GM21526 (cell line): ENCODE results near the gene ZNF598.
A peak's percentile ranks its signal among the peaks of the same experiment; 100 is the strongest.
"Not testable (repeated sequence)": the region's sequence is repeated elsewhere in the genome, so short reads cannot be mapped to it uniquely, and the experiment has no call there.

ENCODE experiments used
- ATAC-seq: cut with Tn5 transposase; IDR thresholded peaks from one replicate; pipeline ENCODE4 v1.9.1; 2021; ENCODE audit warnings: moderate library complexity; ENCODE audit not compliant: unreplicated experiment, low FRiP score

The ZNF598 gene

DNA sequence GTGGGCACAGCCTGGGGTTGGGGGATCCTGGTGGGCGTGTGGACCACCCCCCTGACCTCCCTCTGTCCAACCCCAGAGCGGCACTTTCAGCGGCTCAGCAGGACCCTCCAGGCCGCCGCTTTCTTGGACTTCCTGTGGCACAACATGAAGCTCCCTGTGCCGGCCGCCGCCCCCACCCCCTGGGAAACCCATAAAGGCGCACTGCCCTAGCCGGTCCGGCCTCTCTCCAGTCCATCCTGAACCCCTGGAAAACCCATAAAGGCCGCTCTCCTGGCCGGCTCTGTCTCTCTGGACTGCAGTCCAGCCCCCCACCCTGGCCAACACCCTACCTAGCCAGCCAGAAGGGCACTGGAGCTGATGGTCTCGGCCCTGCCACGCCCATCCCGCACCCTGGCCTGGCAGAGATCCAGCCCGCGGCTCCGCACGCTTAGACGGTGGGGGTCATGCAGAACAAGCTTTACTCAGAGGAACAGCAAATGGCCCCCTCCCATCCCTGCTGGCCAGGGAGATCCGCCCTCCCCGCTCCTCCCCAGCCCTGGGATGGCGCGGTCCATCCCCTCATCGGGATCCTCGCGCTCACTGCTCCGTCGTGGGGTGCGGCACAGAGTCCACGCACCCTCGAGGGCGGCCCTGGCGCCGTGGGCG is 31.0 kb downstream of the ZNF598 start:
- no peak for ATAC-seq

DNA sequence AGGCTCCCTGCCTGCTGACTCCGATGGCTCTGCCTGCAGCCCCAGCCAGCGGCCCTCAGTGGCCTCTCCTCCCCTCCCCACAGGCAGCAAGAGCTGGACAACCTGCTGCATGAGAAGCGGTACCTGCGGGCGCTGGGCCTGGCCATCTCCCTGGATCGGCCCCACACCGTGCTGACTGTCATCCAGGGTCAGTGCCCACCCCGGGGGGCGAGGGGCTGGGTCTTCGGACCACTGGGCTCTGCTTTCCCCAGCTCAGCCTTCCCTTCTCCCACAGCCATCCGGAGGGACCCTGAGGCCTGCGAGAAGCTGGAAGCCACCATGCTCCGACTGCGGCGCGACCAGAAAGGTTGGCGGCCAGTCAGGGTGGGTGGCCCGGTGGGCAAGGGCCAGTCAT is 31.7 kb downstream of the ZNF598 start:
- ATAC-seq, result no peak

DNA sequence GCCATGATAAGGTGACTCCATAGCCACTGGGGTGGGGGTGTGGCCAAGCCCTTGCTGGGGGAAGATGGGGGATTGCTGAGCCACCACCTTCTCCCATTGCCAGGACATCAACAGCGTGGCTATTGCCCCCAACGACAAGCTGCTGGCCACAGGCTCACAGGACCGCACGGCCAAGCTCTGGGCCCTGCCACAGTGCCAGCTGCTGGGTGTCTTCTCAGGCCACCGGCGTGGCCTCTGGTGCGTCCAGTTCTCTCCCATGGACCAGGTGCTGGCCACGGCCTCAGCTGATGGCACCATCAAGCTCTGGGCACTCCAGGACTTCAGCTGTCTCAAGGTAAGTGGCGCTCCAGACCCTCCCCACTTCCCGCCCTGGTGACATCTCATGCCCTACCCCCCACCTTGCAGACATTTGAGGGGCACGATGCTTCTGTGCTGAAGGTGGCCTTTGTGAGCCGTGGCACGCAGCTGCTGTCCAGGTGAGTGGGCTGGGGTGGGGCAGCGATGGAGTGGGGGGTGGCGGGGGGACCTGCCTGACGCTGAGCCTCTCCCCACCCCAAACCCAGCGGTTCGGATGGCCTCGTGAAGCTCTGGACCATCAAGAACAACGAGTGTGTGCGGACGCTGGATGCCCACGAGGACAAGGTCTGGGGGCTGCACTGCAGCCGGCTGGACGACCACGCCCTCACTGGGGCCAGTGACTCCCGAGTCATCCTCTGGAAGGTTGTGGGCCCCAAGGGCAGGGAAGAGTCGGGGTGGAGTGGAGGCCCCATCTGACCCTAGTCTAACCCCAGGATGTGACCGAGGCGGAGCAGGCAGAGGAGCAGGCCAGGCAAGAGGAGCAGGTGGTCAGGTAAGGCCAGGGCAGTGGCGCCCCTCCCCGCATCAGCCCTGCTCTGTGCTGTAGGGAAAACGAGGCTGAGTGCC is 32.4 kb downstream of the ZNF598 start:
- no peak for ATAC-seq

DNA sequence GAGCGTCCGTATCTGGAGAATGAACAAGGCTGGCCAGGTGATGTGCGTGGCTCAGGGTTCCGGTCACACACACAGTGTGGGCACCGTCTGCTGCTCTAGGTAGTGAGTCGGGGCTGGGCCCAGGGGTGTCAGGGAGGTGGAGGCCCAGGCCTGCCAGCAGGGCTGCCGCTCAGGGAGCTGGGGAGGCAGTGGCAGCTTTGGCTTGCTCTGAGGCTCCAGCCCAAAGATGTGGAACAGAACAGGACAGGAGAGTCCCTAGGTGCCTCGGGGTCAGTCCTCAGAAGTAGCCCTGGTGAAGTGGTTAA is 33.5 kb downstream of the ZNF598 start:
- ATAC-seq, result no peak

DNA sequence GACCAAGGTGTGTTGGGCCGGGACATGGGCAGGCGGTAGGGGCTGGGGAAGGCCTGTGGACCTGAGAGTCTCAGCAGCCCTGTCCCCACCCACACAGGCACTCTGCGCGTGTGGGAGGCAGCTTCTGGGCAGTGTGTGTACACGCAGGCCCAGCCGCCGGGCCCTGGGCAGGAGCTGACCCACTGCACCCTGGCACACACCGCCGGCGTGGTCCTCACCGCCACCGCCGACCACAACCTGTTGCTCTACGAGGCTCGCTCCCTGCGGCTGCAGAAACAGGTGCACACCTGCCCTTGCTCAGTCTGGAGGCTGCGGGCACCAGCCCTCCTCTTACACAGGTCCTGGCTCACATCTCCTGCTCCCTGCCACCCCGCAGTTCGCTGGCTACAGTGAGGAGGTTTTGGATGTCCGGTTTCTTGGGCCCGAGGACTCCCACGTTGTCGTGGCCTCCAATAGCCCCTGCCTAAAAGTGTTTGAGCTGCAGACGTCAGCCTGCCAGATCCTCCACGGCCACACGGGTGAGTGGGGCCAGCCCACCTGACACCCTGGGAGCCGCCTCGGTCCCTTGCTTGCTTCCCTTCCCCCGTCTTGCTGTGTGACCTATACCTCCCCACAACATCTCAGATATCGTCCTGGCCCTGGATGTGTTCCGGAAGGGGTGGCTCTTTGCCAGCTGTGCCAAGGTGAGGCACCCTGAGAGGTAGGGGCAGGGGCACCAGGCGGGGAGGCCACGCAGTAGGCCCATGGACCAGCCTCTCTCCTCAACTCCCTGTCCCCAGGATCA is 34.0 kb downstream of the ZNF598 start:
- no peak for ATAC-seq

DNA sequence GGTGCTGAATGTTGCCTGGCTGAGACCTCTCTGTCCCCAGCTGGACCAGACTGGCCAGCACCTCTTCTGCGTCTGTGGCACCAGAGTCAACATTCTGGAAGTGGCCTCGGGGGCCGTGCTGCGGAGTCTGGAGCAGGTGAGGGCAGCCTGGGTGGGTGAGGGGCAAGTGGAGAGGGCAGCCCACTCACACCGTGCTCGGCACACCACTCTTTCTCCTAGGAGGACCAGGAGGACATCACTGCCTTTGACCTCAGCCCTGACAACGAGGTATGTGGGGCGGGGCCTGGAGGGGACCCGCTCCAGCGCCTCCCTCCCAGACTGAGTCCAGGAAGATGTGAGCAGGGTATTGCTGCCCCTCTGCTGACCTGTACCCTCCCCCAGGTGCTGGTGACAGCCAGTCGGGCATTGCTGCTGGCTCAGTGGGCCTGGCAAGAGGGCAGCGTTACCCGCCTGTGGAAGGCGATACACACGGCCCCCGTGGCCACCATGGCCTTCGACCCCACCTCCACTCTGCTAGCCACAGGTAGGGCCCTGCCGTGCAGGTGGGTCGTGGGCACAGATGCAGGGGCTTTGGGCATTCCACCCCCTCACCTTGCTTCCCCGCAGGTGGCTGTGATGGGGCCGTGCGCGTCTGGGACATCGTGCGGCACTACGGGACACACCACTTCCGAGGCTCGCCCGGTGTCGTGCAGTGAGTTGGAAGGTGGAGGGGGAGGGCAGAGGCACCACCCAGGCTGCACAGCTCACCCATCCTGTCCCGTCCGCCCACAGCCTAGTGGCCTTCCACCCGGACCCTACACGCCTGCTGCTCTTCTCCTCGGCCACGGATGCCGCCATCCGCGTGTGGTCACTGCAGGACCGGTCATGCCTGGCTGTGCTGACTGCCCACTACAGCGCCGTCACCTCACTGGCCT is 35.2 kb downstream of the ZNF598 start:
- ATAC-seq, result no peak

DNA sequence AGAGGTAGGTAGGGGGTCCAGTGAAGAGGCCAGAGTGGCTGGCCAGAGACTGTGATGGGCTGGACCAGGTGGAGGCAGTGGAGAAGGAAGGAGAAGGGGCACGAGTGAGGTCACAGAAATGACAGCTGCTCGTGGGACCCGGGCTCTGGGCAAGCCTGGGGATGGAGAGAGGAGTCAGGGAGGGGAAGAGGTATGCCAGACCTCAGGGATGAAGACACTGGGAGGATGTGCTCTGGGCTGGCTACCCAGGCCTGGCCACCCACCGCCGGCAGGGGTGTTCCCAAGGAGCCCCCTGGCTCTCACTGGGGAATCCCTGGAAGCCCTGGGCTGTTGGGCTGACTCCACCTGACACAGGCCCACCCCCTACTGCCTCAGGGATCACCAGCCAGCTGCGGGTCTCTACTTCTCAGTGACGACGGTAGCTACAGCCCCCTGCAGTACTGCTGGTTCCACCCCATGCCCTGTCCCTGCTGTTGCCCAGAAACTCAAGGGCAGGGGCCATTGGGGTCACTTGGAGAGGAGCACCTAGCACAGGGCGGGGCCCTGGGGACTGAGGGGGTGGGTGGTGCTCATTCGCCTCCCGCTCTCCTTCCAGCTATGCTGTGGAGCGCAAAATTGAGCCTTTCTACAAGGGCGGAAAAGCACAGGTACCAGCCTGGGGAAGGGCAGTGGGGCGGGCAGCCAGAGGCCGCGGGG is 36.0 kb downstream of the ZNF598 start:
- ATAC-seq, result no peak

DNA sequence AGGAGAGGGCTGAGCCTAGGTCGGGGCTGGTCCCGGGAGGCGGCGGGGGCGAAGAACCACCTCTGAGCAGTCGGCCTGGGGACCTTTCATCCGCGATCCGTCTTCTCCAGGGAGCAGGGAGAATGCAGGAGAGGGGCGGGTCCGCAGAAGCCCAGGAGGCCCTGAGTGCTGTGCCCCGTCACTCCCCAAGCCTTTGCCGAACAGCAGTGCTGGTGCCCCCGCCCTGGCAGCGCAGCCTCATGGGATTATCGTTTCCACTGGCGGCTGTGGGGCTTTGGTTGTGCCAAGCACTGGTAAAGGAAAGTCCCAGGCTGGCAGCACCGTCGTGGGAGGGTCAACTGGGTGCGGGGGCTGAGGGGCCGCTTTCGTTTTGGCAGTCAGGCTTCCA is 37.1 kb downstream of the ZNF598 start:
- no peak for ATAC-seq

DNA sequence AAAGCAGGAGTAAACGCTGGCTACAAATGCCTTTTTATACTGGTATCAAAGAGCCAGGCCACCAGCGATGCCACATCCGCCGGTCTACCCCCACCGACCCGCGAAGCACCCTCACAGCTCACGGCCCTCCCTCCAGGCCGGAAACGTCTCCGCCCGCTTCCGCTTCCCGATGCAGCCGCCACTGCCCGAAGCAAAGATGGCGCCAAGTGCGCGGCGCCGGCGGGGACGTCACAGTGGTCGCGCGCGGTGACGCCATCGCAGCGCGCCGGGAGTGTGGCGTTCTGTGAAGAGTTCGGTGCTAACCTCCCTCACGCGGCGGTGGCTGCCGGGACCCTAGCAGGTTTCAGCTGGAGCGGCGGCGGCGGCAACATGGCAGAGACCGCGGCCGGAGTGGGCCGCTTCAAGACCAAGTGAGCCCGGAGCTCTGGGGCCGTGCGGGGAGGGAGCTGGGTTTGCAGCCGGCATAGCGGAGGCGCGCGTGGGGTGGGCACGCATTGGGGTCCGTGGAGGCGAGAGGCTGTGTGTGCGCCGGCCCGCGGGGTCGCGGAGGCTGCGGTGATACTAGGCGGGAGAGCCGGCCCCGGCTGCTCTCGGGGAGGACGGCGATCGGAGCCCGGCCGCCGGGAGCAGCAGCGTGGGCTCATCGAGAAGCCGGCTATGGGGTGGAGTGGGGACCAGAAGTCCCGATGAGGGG is 37.7 kb downstream of the ZNF598 start, which contains the start of gene TBL3:
TSS of gene TBL3 (plus strand) at position 258 of the 694 bp plus-strand sequence. CDS start at position 370, 112 bp downstream.
- peak; percentile 64 for ATAC-seq

DNA sequence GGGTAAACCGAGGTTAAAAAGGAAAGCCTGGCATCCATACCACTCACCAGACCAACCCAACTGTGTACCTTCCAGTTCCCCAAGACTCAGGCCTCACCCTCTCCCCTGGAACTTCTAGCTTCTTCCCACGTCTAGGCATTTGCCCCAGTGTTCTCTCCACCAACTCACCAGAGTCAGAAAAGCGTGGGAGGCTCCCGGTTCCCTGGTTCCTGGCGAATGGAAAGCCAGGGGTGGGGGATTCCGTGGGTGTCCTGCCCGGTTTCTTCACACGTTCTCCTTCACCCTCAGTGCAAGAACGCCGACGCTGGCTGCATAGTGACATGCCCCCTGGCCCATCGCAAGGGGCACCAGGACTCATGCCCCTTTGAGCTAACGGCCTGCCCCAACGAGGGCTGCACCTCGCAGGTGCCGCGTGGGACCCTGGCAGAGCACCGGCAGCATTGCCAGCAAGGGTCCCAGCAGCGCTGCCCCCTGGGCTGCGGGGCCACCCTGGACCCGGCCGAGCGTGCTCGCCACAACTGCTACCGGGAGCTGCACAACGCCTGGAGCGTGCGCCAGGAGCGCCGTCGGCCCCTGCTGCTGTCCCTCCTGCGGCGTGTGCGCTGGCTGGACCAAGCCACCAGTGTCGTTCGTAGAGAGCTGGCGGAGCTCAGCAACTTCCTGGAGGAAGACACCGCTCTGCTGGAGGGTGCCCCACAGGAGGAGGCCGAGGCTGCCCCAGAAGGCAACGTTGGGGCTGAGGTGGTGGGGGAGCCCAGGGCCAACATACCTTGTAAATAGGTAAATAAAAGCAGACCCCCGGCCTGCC is 41.3 kb downstream of the ZNF598 start:
- no peak for ATAC-seq

DNA sequence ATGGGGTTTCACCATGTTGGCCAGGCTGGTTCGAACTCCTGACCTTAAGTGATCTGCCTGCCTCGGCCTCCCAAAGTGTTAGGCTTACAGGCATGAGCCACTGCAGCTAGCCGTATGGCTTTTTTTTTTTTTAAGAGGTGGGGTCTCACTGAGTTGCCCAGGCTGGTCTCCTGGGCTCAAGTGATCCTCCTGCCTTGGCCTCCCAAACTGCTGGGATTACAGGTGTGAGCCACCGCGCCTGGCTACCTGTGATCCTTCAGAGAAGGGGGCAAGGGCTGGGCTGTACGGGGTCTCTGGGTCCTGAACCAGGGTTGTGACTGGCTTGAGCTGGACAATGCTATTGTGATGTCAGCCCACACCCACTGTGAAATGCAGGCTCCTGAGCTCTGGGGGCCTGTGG is 43.2 kb downstream of the ZNF598 start, which contains the start of gene RNF151:
TSS of gene RNF151 (plus strand) at position 397 of the 400 bp plus-strand sequence. CDS start 26 bp downstream, outside the sequence.
- ATAC-seq, result no peak

DNA sequence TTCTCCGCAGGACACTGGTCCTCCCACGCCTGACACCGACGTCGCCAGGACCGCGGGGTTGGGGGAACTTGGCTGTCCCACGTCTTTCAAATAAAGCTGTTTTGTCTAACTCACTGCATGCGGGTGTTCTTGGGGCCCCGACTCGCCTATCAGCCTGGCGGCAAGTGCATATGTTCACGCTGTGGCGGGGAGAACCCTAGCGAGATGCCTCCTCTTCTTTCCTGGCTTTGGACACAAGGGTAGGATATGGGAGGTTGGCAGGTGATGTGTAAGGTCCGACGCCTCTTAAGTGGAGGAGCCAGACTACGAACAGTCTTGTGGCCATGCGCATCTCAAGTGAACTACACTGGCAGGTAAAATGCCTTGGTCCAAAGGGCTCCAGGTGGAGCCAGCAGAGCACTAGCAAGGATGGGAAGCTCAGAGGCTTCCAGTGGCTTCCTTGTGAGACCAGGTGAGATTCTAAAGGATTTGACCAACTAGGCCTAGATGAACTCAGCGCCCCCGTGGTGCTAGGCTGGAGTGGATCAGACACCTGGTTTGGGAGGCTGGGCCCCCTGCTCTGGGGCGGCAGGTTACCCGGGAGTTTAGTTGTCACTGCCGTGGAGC is 44.1 kb downstream of the ZNF598 start:
- ATAC-seq, result no peak

DNA sequence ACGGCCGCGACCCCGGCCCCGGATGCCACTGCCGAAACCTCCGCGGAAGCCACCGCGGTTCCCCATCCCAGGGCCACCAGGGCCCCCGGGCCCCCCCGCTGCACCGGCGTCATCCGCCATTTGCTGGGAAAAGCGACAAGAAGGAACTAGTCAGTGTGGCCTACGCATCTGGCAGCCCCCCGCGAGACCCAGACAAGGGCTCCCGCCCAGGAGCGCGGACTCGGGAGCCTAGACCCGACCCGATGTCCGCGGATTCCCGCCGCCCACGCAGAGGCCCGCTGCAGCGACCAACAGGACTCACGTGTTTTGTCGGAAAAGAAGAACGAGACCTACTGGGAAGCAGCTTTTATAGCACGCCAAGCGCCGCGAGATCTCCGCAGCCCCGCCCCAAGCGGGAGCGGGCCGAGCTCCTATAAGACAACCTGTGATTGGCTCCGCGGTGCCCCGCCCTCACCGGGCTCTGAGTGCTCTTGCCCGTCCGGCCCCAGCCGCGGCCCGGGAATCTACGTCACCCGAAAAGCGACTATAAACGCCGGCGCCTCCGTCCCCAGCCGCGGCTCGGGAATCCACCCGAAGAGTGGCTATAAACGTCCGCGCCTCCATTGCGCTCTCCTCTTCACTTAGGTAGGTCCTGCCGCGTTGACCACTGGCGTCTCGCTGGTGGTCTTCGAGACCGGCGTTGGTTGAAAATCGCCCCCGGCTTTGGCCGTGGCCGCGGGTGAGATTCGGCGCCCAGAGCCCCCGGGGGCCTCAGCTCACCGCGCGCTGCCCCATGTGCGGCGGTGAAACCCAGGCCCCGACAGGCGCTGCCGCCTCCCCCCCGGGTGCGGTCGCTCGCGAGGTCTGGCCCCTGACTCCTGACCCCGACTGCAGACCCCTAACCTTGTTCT is 44.9 kb downstream of the ZNF598 start, which contains the start of gene RPS2:
TSS of gene RPS2 (minus strand) at position 321 of the 890 bp plus-strand sequence. CDS start at position 120, 201 bp downstream.
- peak; percentile 60 for ATAC-seq

DNA sequence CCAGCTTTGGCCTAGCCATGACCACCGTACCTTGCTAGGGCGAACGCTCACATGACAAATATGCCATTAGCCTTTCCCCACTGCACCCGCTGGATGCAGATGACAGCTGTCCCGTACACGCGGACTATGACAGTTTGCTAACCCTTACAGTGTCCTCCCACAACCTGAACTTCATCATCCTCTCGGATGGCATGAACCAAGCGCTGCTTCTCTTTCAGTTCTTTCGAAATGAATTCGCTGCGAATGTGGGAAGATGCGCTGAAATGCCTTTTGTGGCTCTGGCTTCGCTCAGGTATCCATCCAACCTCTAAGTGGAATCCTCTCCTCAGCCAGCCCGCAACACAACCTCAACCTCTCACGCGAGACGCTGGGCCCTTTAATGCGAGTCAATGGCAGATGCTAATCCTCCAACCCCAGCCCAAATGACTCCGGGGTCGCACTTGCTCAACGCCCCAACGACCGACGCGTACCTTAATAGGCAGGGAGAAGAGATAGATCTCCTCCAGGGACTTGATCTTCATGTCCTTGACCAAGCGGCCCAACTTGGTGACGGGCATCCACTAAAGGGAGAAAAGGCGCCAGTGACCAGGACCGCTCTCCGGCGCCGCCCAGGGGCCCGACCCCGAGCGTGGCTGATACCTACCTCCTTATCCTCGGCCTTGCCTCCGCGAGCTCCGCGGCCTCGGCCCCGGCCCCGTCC is 45.7 kb downstream of the ZNF598 start:
- no peak for ATAC-seq

DNA sequence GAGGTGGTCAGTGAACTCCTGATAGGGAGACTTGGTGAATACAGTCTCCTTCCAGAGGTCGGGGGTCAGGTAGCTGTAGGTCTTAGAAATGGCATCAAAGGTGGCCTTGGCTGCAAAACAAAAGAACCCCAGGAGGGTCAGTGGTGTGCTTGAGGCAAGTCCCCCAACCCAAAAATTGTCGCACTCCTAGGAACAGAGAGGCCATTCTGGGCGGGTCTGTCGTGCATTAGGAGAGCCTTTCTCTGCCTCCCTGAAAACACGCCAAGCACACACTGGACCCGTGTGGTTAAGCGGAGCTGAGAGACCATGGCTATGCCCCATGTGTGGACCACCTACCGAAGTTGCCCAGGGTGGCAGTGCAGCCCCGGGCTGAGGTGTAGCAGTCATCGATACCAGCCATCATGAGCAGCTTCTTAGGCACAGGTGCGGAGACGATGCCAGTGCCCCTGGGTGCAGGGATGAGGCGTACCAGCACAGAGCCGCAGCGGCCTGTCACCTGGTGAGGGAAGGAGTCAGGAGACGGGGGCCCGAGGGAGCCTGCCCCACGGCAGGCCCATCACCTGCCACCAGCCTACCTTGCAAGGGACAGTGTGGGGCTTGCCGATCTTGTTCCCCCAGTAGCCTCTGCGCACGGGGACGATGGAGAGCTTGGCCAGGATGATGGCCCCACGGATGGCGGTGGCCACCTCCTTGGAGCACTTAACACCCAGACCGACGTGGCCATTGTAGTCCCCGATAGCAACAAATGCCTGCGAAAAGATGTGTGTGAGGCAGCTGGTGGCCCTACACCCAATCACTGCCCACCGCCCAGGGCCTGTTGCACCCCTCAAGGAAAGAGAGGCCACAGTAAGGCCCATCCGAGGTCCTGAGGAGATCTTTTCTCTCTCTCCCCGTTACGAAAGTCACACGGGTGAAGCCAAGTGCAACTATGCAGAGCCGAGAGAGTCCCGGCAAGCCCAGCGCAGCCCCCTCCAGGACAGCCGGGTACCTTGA is 47.2 kb downstream of the ZNF598 start:
- not testable (repeated sequence) for ATAC-seq
